Activated CD8-positive, alpha-beta memory T cell treated with anti-CD3 and anti-CD28 coated beads for 36 hours (primary cell): Measurements from ENCODE around the gene MST1R. TPM values are rescaled to one million over a fixed set of nuclear protein-coding genes. Genes with fewer than 3 reads are reported as not detected.
"Not testable (repeated sequence)": the region's sequence is repeated elsewhere in the genome, so short reads cannot be mapped to it uniquely, and the experiment has no call there.

Experiments used
- CTCF ChIA-PET: fragments of 350-600 bp; sonication (Branson Sonifier 250); formaldehyde crosslinking; loops from one replicate; lab custom pipeline; 2021; ENCODE audit warnings: antibody characterized with exemption; lab: Charles Lee
- POLR2A ChIA-PET: fragments of 350-600 bp; sonication (Branson Sonifier 250); formaldehyde crosslinking; loops from one replicate; lab custom pipeline; 2021; ENCODE audit warnings: antibody characterized with exemption; lab: Charles Lee
- total RNA-seq, 2 experiments: library from RNA; stranded (reverse); gene quantifications; one replicate each; pipeline ENCODE4 v1.2.3, GENCODE V29; 2021

Gene MST1R
- total RNA-seq, 2 experiments from 2014 or later: 0.80 to 0.99 TPM

DNA sequence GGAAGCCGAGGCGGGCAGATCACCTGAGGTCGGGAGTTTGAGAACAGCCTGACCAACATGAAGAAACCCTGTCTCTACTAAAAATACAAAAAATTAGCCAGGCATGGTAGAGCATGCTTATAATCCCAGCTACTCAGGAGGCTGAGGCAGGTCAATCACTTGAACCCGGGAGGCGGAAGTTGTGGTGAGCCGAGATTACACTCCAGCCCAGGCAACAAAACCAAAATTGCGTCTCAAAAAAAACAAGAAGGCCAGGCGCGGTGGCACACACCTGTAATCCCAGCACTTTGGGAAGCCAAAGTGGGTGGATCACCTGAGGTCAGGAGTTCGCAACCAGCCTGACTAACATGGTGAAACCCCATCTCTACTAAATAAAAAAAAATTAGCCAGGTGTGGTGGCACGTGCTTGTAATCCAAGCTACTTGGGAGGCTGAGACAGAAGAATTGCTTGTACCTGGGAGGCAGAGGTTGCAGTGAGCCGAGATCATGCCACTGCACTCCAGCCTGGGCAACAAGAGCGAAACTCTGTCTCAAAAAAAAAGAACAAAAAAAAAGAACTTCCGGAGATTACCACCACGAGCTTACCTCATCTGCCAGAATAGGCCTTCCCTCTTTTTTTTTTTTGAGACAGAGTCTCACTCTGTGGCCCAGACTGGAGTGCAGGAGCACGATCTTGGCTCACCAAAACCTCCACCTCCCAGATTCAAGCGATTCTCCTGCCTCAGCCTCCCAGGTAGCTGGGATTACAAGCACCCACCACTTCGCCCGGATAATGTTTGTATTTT, 14.3 kb upstream of the MST1R start:
- CTCF ChIA-PET: not testable (repeated sequence)
- POLR2A ChIA-PET: interaction anchor here (0.5 kb wide), 1 partner anchor 103 kb away, joined by 6 read pairs; no protein-coding TSS in a partner anchor

DNA sequence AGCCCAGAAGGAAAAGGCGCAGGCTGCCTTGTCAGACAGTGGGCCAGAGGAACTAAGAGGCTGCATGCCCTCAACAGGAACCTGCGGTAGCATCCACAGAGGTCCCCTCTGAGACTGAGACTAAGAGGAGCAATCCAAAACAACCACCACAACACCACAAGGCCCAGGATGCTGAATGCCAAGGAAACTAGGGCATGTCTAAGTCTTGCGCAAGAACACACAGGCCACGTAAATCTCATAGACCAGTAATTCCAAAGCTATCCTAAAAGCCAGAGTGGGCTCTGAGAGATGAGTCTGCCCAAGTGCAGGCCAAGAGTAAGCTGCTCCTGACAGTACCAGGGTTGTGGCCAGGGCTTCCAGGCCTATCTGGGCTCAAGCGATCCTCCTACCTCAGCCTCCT, 13.0 kb upstream of the MST1R start:
- POLR2A ChIA-PET: no interaction called here
- CTCF ChIA-PET: no interaction called here

DNA sequence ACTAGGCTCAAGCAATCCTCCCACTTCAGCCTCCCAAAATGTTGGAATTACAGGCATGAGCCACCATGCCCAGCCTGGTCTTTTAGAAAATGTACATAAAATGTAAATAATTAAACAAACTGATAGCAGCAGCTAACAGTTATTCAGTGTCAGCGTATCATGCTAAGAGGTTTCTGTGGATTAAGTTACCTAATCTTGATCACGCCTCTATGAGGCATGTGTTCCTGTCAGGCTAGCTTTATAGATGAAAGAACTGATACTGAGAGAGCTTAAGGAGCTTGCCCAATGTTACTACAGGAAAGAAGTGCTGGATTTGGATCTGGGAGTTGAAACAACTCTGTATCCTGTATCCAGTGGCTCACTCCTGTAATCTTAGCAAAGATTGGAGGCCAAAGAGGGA, 11.2 kb upstream of the MST1R start:
- ChIA-PET POLR2A (no interaction called here), CTCF (interaction anchor here (0.6 kb wide), 1 partner anchor 32 kb away, joined by 3 read pairs; no protein-coding TSS in a partner anchor)

DNA sequence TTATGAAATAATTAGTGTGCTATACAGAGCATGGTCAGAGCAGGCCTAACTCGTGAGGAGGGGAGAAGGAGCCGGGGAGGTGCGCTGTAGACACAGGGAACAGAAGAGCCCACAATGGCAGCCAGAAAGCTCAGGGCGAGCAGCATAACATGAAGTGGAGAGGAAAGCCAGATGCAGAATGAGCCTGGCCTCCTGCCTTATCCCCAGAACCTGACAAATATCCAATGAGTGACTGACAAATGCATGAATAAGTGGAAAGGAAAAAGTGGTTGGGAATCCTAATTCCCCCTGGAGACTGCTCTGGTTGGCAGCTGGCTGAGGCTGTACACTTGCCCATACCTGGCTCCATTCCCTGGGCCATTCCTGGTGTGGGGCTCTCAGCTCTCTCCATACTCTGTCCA, 9.2 kb upstream of the MST1R start:
- ChIA-PET CTCF (interaction anchor here (0.9 to 1.2 kb wide), 2 partner anchors 15 to 110 kb away, joined by 3 read pairs; partner anchors contain the start of gene INKA1), POLR2A (interaction anchor here (0.6 kb wide), 1 partner anchor 16 kb away, joined by 3 read pairs; no protein-coding TSS in a partner anchor)

DNA sequence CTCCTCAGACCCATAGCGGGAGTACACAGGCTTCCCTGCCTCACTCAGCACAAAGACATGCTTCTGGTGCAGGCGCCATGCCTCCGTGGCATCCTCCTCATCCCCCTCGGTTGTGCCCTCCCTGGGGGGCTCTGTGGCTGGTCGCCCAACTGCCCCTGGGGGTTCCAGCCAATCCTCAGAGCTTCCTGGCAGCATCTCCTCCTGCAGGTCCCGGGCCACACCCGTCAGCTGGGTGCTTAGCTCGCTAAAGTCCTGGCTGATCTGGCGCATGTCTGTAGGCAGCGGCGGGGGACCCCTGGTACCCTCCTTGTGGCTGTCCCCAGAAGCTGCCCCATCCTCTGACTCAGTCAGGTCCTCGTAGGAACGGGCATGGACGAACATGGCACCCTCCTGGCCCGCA, 7.9 kb upstream of the MST1R start:
- CTCF ChIA-PET: interaction anchor here (0.5 kb wide), 1 partner anchor 1914 kb away, joined by 4 read pairs; no protein-coding TSS in a partner anchor

DNA sequence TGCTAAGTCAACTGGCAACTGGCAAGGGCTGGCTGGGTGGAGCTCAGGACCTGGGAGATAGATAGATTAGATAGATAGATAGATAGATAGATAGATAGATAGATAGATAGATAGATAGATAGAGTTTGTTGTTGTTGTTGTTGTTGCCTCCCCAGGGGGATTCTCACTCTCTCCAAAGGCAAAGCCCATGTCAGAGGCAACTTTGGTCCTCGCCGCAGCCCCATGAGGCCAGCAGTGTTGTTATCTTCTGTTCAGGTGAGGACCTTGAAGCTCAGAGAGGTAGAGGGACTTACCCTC, 7.4 kb upstream of the MST1R start:
- ChIA-PET CTCF (interaction anchor here (0.5 kb wide), 1 partner anchor 1914 kb away, joined by 4 read pairs; no protein-coding TSS in a partner anchor), POLR2A (interaction anchor here (0.6 kb wide), 1 partner anchor 22 kb away, joined by 3 read pairs; no protein-coding TSS in a partner anchor)

More for the DNA sequence above, 7.9 kb upstream of the MST1R start:
- POLR2A ChIA-PET: no interaction called here

DNA sequence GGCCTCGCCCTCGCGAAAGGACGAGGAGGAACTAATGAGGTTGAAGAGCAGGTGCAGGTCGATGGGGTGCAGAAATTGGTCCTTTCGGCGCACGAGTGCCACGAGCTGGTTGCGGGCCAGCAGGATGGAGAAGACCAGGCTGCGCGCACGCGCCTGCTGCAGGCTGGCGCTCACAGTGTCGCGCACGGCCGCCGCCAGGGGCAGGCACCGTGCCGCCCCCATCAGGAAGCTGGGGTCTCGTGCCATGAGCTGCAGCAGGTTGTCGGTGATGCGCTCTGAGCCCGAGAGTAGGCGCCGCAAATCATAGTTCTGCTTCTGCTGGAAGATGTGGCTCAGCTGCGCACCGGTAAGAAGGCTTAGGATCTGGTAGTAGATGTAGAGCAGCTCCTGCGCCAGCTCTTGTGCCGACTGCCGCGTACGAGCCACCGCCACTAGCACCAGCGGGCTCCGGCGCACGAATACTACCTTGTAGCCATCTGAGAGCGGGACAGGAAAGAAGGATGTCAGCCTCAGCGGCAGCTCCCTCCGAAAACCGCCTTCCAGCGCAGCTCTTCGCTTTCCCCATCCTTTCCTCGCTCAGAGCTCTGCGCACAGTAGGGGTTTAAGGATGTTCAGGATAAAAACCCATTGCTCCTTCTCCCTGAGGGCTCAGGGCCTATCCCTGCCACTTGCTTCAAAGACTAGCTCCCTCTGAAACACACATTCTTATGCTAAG, 6.9 kb upstream of the MST1R start:
- ChIA-PET POLR2A (interaction anchor here (0.6 kb wide), 1 partner anchor 22 kb away, joined by 3 read pairs; no protein-coding TSS in a partner anchor), CTCF (no interaction called here)

DNA sequence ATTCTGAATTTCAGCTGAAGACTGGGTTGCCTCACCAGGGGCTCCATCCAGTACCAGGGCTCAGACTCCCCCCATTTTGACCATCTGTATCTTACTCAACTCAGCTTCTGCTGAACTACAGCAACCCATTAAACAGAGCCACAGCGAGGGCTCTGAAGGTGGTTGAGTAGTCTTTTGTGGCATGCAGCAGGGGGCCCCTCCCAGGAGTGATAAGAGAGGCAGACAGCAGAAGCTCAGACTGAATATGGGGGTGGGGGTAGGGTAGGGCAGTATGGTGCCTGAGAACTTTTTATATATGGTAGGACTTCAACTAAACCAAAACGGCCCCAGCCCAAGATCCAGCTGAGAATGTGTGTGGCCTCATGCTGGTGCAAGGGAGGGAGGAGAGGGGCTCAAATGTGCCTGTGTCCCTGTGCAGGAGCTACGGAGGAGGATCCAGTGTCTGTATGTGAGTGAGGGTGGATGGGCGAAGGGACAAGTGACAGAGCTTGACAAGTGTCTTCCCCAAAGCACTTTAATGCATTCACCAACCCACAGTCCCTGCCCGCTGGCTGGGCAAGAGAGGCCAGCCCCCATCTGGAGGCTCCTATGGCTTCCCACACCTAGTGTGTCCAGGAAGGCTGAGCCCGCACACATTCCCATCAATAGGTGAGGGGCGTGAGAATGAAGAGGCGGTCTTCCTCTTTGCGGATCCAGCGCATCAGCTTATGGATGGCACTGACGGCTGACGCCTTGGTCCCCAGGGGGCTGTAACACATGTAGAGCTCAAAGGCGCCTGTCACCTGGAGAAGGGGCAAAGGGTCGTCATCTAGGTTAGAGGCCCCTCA, 4.9 kb upstream of the MST1R start:
- ChIA-PET CTCF (interaction anchor here (1.3 kb wide), 1 partner anchor 19 kb away, joined by 3 read pairs; no protein-coding TSS in a partner anchor), POLR2A (interaction anchor here (0.7 kb wide), 1 partner anchor 12 kb away, joined by 4 read pairs; no protein-coding TSS in a partner anchor)

DNA sequence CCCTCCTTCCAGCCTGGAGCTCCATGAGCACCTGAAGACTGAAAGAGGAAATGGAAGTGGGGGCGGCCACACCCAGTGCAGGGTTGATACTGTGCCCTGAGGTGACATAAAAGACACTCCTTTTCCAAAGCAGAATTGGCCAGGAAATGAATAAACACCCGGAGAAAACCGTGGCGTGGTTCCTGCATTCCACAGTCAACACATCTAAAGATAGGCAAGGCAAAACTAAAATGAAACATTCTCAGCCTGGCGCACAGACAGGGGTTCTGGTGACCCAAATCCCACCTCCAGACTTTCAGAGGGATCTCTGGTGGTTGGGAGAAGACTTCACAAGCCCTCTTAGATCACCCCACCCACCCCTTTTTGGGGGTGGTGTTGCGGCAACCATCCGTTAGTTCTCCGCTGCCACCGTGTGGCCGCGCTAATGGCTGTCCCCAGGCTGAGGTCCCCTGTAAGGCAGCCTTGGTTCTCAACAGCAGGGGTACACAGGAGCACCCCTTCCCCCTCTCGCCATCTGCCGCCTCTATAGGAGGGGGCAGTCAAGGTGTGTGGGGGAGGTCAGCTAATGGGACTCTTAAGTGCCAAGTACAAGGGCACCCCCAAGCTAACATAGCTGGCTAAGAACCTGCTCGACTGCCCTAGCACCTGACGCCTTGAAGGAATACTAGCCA, 2.5 kb upstream of the MST1R start:
- ChIA-PET CTCF (interaction anchor here (0.6 to 2.0 kb wide), 7 partner anchors 11 to 366 kb away, joined by 3 to 7 read pairs (median 4); partner anchors contain the start of gene INKA1), POLR2A (no interaction called here)

DNA sequence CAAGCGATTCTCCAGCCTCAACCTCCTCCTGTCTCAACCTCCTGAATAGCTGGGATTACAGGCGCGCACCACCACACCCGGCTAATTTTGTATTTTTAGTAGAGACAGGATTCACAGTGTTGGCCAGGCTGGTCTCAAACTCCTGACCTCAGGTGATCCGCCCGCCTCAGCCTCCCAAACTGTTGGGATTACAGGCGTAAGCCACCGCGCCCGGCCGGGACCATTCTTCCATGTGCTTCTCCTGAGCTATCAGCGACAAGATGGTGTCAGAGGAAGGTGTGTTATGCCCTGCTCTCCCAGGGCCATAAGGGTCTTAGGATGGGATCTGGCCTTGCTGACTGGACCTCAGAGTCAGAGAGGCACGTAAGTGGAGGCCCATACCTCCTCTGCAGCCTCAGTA, 775 bp upstream of the MST1R start:
- CTCF ChIA-PET: interaction anchor here (1.0 to 2.0 kb wide), 5 partner anchors 9 to 101 kb away, joined by 3 to 5 read pairs (median 4); partner anchors contain the start of genes INKA1 and MON1A
- POLR2A ChIA-PET: not testable (repeated sequence)

DNA sequence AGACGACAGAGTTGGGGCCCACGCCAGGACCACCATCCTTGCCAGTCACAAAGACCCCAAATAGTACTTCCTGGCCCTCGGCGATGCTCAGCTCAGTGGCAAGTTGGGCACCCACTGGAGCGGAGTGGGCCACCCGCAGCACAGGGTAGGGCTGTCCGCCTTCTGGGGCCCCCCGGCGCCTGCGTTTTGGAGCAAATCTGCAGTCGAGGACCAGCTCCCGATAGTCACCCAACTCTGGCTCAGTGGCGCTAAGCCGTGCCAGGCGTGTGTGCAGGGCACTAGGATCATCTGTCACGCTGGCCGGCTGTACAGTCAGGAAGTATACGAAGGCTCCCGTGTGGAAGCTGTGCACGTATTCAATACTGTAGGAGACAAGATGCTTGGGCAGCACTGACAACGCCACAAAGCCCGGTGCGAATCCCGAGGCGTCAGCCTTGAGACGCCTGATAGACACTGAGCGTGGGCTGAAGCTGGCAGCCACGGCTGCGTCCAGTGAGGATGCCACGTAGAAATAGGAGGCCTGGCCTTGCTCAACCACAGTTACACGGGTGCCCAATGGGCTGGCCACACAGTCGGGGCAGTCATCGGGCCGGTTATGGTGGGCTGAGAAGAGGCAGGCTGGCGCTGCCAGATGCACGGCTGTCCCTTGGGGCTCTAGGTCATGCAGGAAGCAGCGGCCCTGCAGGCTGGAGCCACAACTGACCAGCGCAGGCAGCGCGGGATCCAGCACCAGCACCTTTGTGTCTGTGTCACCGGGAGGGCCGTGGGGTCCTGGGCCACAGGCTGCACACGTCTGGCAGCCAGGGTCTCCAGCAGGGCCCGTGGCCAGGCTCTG, 945 bp downstream of the MST1R start:
- ChIA-PET POLR2A (no interaction called here), CTCF (interaction anchor here (0.6 to 1.8 kb wide), 2 partner anchors 61 to 65 kb away, joined by 4 to 5 read pairs; no protein-coding TSS in a partner anchor)

DNA sequence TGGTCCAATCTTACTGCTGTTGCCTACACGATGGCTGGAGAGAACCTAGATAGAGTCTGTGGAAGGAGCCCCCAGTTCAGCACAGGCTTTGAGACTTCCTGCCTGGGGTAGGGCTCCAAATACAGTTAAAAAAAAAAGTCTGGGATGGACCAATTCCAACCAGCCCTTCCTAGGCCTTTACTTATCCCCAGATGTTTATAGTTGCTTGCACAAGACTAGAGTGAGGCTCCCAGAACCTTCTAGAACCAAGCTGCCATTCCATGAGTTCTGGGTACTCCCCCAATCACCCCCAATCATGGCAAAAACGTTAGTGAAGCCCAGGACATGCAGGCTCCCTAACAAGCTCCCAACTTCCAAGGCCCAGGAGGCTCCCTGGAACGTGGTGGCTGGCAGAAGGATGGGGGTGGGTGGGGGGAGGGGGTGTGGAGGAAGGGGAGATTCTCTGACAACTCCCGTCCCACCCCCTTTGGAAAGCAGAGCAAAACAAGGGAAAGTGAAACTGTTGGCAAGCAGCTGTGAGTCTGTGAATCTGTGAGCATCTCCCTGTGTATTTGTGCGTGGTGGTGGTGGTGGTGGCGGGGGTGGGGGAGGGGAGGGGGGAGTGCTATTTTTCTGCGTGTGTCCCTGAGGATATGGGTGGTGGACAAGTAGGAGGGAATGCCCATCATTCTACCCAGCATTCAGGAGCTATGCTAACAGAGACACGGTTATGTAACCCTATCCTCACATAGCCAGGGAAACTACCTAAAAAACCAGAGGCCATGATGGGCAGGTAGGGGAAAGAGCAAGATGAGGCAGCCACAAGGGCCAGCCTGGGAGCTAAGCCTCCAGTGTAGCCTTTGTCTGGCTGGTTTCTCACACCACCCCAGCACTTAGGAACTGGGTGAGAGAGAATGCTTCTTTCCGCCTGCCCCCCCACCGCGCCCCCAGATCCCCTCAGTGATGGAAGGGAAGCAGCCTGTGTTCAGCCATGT, 2.0 kb downstream of the MST1R start:
- CTCF ChIA-PET: interaction anchor here (0.6 to 1.5 kb wide), 2 partner anchors 63 to 64 kb away, joined by 4 to 5 read pairs; no protein-coding TSS in a partner anchor
- POLR2A ChIA-PET: no interaction called here

DNA sequence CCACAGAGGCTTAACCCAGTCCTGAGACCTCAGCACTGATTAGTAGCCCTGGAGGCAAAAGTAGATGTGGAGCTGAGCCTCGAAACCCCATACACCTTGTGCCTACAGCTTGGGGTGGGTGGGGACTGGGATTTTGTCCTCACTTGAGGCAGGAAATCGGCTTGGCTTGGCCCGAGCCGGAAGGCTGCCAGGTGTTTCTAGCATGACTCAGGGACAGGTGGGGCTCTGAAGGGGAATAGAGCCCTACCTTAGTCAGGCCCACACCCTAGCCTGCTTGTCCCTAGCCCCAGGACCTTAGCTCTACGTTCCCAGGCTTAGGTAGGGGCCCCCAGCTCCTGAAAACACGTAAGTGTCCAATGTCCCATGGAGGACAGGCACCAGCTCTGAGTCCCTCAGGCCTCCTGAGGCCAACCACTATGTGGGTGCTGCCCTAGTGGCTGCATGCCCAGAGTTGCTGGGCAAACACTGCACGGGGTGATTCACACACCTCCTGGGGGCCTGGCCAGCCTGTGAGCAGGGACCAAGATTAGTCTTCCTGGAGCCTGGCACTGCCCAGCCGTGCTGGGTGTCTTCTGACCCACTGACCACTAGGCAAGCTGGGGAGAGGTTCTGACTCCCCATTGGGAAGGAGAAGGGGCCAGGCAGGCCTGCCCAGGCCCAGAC, 3.1 kb downstream of the MST1R start:
- ChIA-PET POLR2A (no interaction called here), CTCF (interaction anchor here (1.1 to 1.5 kb wide), 2 partner anchors 33 to 62 kb away, joined by 3 to 5 read pairs; no protein-coding TSS in a partner anchor)

DNA sequence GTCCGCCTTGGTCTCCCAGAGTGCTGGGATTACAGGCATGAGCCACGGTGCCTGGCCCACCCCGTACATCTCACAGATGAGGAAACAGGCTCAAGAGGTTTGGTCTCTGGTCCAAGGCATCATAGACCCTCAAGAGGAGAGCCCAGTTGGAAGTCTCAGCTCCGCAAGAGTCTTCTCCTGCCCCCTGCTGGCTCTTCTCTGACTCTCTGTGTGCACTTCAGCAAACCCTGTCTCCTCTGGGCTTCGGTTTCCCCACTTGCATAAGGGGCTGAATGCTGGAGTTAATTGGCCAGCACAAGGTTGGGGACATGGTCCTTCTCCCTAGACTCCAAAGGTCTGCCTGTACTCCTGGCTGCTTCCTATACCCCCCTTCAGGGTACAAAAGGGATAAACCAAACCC, 3.9 kb downstream of the MST1R start:
- POLR2A ChIA-PET: no interaction called here
- CTCF ChIA-PET: interaction anchor here (0.6 to 1.1 kb wide), 3 partner anchors 30 to 994 kb away, joined by 3 read pairs; partner anchors contain the start of gene MON1A

DNA sequence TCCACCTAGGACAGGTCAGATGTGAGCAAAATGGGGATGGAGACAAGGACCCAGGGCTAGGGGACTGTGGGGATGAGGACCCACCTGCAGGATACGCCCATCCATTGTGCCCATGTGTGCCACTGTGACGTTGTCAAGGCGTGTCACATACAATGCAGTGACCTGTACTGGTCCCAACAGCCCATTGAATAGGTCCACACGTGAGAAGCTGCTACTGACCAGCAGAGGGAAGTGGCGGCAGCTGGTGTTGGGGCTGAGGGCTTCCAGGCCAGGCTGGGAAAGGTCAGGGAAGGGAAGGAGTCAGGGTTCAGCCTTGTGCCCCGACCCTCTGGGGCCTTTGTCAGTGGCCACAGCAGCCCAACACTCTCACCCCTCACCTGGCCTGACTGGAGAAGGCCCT, 4.7 kb downstream of the MST1R start:
- CTCF ChIA-PET: no interaction called here
- POLR2A ChIA-PET: no interaction called here

DNA sequence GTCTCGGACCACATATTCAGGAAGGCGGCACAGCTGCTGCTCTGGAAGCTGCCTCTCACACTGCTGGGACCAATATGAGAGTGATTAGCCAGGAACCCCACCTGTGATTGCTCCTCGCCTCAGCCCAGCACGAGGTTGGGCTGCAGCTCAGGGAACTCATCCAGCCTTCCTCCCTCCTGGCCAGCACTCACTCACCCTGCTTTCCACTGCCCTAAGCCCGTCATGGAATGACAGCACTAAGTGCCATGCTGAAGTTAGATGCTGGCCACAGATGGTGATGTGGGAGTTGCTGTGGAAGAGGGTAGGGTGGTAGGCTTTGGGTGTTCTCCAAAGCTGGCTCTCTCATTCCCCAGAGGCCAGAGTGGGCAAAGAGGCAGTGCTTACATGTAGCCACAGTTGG, 7.3 kb downstream of the MST1R start:
- CTCF ChIA-PET: no interaction called here
- POLR2A ChIA-PET: no interaction called here
